WTC11 (cell line): ENCODE data around the gene MRLN. TPM values are rescaled to one million over a fixed set of nuclear protein-coding genes. Genes with fewer than 3 reads are reported as not detected.

Experiments used
- ATAC-seq: fragments of 200-7000 bp; cut with Tn5 transposase; 2 replicates; pipeline ENCODE4 v1.10.0; 2021; ENCODE audit warnings: mild to moderate bottlenecking, moderate library complexity
- Bru-seq: library from RNA; stranded (reverse); fragments of 400-500 nt; gene quantifications from one replicate; lab custom pipeline; 2021; lab: Mats Ljungman, UMichigan
- CTCF ChIA-PET: fragments of 300-600 bp; sonication (Branson Sonifier 250); formaldehyde crosslinking; loops from one replicate; lab custom pipeline; 2021; ENCODE audit warnings: antibody characterized with exemption; lab: Charles Lee
- POLR2A ChIA-PET: fragments of 350-600 bp; sonication (Branson Sonifier 250); formaldehyde crosslinking; loops from one replicate; lab custom pipeline; 2021; ENCODE audit warnings: antibody characterized with exemption; lab: Charles Lee
- DNase-seq: peaks from one replicate; pipeline ENCODE4 v3.0.0; 2021; ENCODE audit warnings: low spot score
- H3K27ac Mint-ChIP-seq: 2 replicates; pipeline ENCODE4 v1.8.0; 2021; ENCODE audit warnings: mixed read lengths
- H3K27me3 Mint-ChIP-seq: 2 replicates; pipeline ENCODE4 v1.8.0; 2021; ENCODE audit warnings: low read depth, mild to moderate bottlenecking, moderate library complexity, mixed read lengths
- H3K36me3 Mint-ChIP-seq: 2 replicates; pipeline ENCODE4 v1.8.0; 2021; ENCODE audit warnings: mixed read lengths
- H3K4me1 Mint-ChIP-seq: 2 replicates; pipeline ENCODE4 v1.8.0; 2022; ENCODE audit warnings: mixed read lengths
- H3K4me3 Mint-ChIP-seq: 2 replicates; pipeline ENCODE4 v1.8.0; 2021; ENCODE audit warnings: mild to moderate bottlenecking, moderate library complexity, mixed read lengths
- H3K9me3 Mint-ChIP-seq: 2 replicates; pipeline ENCODE4 v1.8.0; 2021; ENCODE audit warnings: mixed read lengths
- ATF6 ChIP-seq: sonication (generic); formaldehyde crosslinking; IDR thresholded peaks from 2 replicates; pipeline ENCODE4 v1.8.1; 2023; ENCODE audit warnings: mild to moderate bottlenecking, missing genetic modification reagents
- CREB1 ChIP-seq: sonication (generic); formaldehyde crosslinking; IDR thresholded peaks from 2 replicates; pipeline ENCODE4 v1.8.0; 2023; ENCODE audit warnings: mild to moderate bottlenecking, missing genetic modification reagents
- ELF4 ChIP-seq: sonication (generic); formaldehyde crosslinking; IDR thresholded peaks from 2 replicates; pipeline ENCODE4 v1.8.1; 2022; ENCODE audit warnings: low read depth, mild to moderate bottlenecking, moderate library complexity, missing genetic modification reagents
- EMX1 ChIP-seq: fragments of 250-450 bp; sonication (Bioruptor Pico); IDR thresholded peaks from 2 replicates; pipeline ENCODE4 v1.8.0; 2021; ENCODE audit warnings: mild to moderate bottlenecking
- ESRRA ChIP-seq: sonication (generic); formaldehyde crosslinking; IDR thresholded peaks from 2 replicates; pipeline ENCODE4 v1.8.1; 2022; ENCODE audit warnings: mild to moderate bottlenecking, missing genetic modification reagents, borderline replicate concordance
- ETV6 ChIP-seq: sonication (generic); formaldehyde crosslinking; IDR thresholded peaks from 2 replicates; pipeline ENCODE4 v1.8.1; 2022; ENCODE audit warnings: mild to moderate bottlenecking, missing genetic modification reagents
- FOXK1 ChIP-seq: sonication (generic); formaldehyde crosslinking; IDR thresholded peaks from 2 replicates; pipeline ENCODE4 v1.8.0; 2022; ENCODE audit warnings: mild to moderate bottlenecking, moderate library complexity, missing genetic modification reagents
- FOXP4 ChIP-seq: sonication (generic); formaldehyde crosslinking; IDR thresholded peaks from 2 replicates; pipeline ENCODE4 v1.8.0; 2022; ENCODE audit warnings: mild to moderate bottlenecking, missing genetic modification reagents
- HMGA2 ChIP-seq: fragments of 250-450 bp; sonication (Bioruptor Pico); IDR thresholded peaks from 2 replicates; pipeline ENCODE4 v1.4.0; 2021; ENCODE audit warnings: mild to moderate bottlenecking, moderate library complexity
- HMGXB4 ChIP-seq: sonication (generic); formaldehyde crosslinking; IDR thresholded peaks from 2 replicates; pipeline ENCODE4 v1.8.1; 2023; ENCODE audit warnings: mild to moderate bottlenecking, moderate library complexity, missing genetic modification reagents
- JAZF1 ChIP-seq: fragments of 250-450 bp; sonication (Bioruptor Pico); IDR thresholded peaks from 2 replicates; pipeline ENCODE4 v1.9.0; 2021; ENCODE audit warnings: moderate library complexity, mild to moderate bottlenecking, inconsistent platforms
- KAT7 ChIP-seq: sonication (generic); formaldehyde crosslinking; IDR thresholded peaks from 2 replicates; pipeline ENCODE4 v1.8.1; 2023; ENCODE audit warnings: missing genetic modification reagents, mild to moderate bottlenecking, borderline replicate concordance
- NFYB ChIP-seq: sonication (generic); formaldehyde crosslinking; conservative IDR thresholded peaks from 2 replicates; pipeline ENCODE4 v1.8.0; 2022; ENCODE audit warnings: low read depth, missing genetic modification reagents
- NR1H2 ChIP-seq: sonication (generic); formaldehyde crosslinking; IDR thresholded peaks from 2 replicates; pipeline ENCODE4 v1.9.0; 2021; ENCODE audit warnings: mild to moderate bottlenecking, moderate library complexity, missing genetic modification reagents
- RORB ChIP-seq: fragments of 250-450 bp; sonication (Bioruptor Pico); IDR thresholded peaks from 2 replicates; pipeline ENCODE4 v1.9.0; 2021; ENCODE audit warnings: mild to moderate bottlenecking
- SOX15 ChIP-seq: fragments of 250-450 bp; sonication (Bioruptor Pico); IDR thresholded peaks from 2 replicates; pipeline ENCODE4 v1.9.0; 2021; ENCODE audit warnings: mild to moderate bottlenecking
- TP53 ChIP-seq: sonication (generic); formaldehyde crosslinking; IDR thresholded peaks from 2 replicates; pipeline ENCODE4 v1.8.1; 2023; ENCODE audit warnings: mild to moderate bottlenecking, missing genetic modification reagents
- ZBTB43 ChIP-seq: sonication (generic); formaldehyde crosslinking; IDR thresholded peaks from 2 replicates; pipeline ENCODE4 v1.8.1; 2023; ENCODE audit warnings: mild to moderate bottlenecking, missing genetic modification reagents
- ZNF219 ChIP-seq: sonication (generic); formaldehyde crosslinking; IDR thresholded peaks from 2 replicates; pipeline ENCODE4 v1.8.0; 2023; ENCODE audit warnings: missing genetic modification reagents, mild to moderate bottlenecking, borderline replicate concordance
- ZNF232 ChIP-seq: sonication (generic); formaldehyde crosslinking; IDR thresholded peaks from 2 replicates; pipeline ENCODE4 v1.8.0; 2022; ENCODE audit warnings: mild to moderate bottlenecking, missing genetic modification reagents
- ZNF317 ChIP-seq: sonication (generic); formaldehyde crosslinking; IDR thresholded peaks from 2 replicates; pipeline ENCODE4 v1.8.1; 2023; ENCODE audit warnings: low read depth, mild to moderate bottlenecking, moderate library complexity, missing genetic modification reagents, borderline replicate concordance
- ZNF396 ChIP-seq: fragments of 250-450 bp; sonication (Bioruptor Pico); IDR thresholded peaks from 2 replicates; pipeline ENCODE4 v1.8.0; 2021; ENCODE audit warnings: mild to moderate bottlenecking, moderate library complexity, borderline replicate concordance
- long read RNA-seq, 3 experiments: library from RNA in 1 of 3; library from capped mRNA in 1 of 3; library from polyadenylated mRNA in 1 of 3; unstranded in 2 of 3; stranded (forward) in 1 of 3; transcript quantifications; one replicate each; pipeline ENCODE4 v2.0.0, GENCODE V29; 2021
- total RNA-seq: library from RNA; stranded (reverse); gene quantifications from 3 replicates; pipeline ENCODE4 v1.2.3, GENCODE V29; 2021
- TF ChIP-seq, protein P1 (sequence below): fragments of 250-450 bp; sonication (Bioruptor Pico); IDR thresholded peaks from 2 replicates; pipeline ENCODE4 v1.9.0; 2021; ENCODE audit warnings: moderate library complexity, mild to moderate bottlenecking, inconsistent platforms, borderline replicate concordance
- TF ChIP-seq, protein P2 (sequence below): sonication (generic); formaldehyde crosslinking; IDR thresholded peaks from 2 replicates; pipeline ENCODE4 v1.8.0; 2022; ENCODE audit warnings: mild to moderate bottlenecking, missing genetic modification reagents
- TF ChIP-seq, protein P3 (sequence below): sonication (generic); formaldehyde crosslinking; IDR thresholded peaks from 2 replicates; pipeline ENCODE4 v1.8.1; 2023; ENCODE audit warnings: mild to moderate bottlenecking, missing genetic modification reagents, borderline replicate concordance

The MRLN gene
- total RNA-seq = not detected in 3 replicates
- Bru-seq, nascent RNA = percentile 10 among the genes with signal in this experiment
- long read RNA-seq, experiment 1 = 0 reads
- long read RNA-seq, experiment 2 = 0 reads
- long read RNA-seq, experiment 3 = 0 reads

GRCh38 chr10:59753267-59753666 lies at the start of gene MRLN:
MRLN (minus strand) TSS chr10:59753455.
- Mint-ChIP-seq H3K27ac (no peak within 1 kb of the TSS), H3K9me3 (no peaks in the 10 kb centered on the region), H3K36me3 (no peaks in the 10 kb centered on the region), H3K4me1 (peaks cover 6% of the 10 kb centered on the region), H3K27me3 (no peaks in the 10 kb centered on the region; the same call in 1 of the 2 replicates), H3K4me3 (no peak within 1 kb of the TSS)
- ChIA-PET POLR2A (no interaction called here), CTCF (no interaction called here)
- TF ChIP-seq ZNF232 = no peak
- no peak for TF ChIP-seq NFYB
- TF ChIP-seq ETV6 (CRISPR knock-in tag) = no peak
- TF ChIP-seq SOX15 (CRISPR knock-in tag) = no peak
- TF ChIP-seq, protein P1, sequence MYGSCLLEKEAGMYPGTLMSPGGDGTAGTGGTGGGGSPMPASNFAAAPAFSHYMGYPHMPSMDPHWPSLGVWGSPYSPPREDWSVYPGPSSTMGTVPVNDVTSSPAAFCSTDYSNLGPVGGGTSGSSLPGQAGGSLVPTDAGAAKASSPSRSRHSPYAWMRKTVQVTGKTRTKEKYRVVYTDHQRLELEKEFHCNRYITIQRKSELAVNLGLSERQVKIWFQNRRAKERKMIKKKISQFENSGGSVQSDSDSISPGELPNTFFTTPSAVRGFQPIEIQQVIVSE (CRISPR knock-in tag) = no peak
- no peak for TF ChIP-seq ZBTB43
- TF ChIP-seq ELF4 (CRISPR knock-in tag) = no peak
- no peak for TF ChIP-seq ZNF317
- TF ChIP-seq ESRRA = no peak
- no peak for TF ChIP-seq RORB (CRISPR knock-in tag)
- no peak for TF ChIP-seq CREB1
- TF ChIP-seq TP53 (CRISPR knock-in tag) = no peak
- TF ChIP-seq, protein P2, sequence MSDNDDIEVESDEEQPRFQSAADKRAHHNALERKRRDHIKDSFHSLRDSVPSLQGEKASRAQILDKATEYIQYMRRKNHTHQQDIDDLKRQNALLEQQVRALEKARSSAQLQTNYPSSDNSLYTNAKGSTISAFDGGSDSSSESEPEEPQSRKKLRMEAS (CRISPR knock-in tag) = no peak
- TF ChIP-seq HMGA2 (CRISPR knock-in tag) = no peak
- TF ChIP-seq FOXP4 = no peak
- TF ChIP-seq, protein P3, sequence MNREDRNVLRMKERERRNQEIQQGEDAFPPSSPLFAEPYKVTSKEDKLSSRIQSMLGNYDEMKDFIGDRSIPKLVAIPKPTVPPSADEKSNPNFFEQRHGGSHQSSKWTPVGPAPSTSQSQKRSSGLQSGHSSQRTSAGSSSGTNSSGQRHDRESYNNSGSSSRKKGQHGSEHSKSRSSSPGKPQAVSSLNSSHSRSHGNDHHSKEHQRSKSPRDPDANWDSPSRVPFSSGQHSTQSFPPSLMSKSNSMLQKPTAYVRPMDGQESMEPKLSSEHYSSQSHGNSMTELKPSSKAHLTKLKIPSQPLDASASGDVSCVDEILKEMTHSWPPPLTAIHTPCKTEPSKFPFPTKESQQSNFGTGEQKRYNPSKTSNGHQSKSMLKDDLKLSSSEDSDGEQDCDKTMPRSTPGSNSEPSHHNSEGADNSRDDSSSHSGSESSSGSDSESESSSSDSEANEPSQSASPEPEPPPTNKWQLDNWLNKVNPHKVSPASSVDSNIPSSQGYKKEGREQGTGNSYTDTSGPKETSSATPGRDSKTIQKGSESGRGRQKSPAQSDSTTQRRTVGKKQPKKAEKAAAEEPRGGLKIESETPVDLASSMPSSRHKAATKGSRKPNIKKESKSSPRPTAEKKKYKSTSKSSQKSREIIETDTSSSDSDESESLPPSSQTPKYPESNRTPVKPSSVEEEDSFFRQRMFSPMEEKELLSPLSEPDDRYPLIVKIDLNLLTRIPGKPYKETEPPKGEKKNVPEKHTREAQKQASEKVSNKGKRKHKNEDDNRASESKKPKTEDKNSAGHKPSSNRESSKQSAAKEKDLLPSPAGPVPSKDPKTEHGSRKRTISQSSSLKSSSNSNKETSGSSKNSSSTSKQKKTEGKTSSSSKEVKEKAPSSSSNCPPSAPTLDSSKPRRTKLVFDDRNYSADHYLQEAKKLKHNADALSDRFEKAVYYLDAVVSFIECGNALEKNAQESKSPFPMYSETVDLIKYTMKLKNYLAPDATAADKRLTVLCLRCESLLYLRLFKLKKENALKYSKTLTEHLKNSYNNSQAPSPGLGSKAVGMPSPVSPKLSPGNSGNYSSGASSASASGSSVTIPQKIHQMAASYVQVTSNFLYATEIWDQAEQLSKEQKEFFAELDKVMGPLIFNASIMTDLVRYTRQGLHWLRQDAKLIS (CRISPR knock-in tag) = no peak
- no peak for ATAC-seq
- DNase-seq = no peak

GRCh38 chr10:59801171-59801570 lies 47.9 kb upstream of the MRLN start:
- Mint-ChIP-seq H3K4me3 (no peak overlapping the region), H3K9me3 (no peaks in the 10 kb centered on the region), H3K4me1 (peaks cover 5% of the 10 kb centered on the region), H3K36me3 (peaks cover 68% of the 10 kb centered on the region), H3K27me3 (no peaks in the 10 kb centered on the region; the same call in 1 of the 2 replicates), H3K27ac (peak overlapping the region; percentile 2; the same call in 1 of the 2 replicates)
- DNase-seq (no peak), ATAC-seq (no peak)
- ChIA-PET CTCF (no interaction called here), POLR2A (no interaction called here)
- TF ChIP-seq ZNF396 (CRISPR knock-in tag) = no peak
- TF ChIP-seq KAT7 (CRISPR knock-in tag) = no peak
- no peak for TF ChIP-seq JAZF1
- TF ChIP-seq HMGXB4 (CRISPR knock-in tag) = no peak
- TF ChIP-seq EMX1 (CRISPR knock-in tag) = no peak
- no peak for TF ChIP-seq FOXK1
- TF ChIP-seq ATF6 (CRISPR knock-in tag) = no peak
- TF ChIP-seq ZNF219 (CRISPR knock-in tag) = no peak
- no peak for TF ChIP-seq NR1H2 (CRISPR knock-in tag)
